Neural cell (in vitro differentiated cells): ENCODE measurements around the gene KRTAP5-8. TPM values are rescaled to one million over a fixed set of nuclear protein-coding genes. Genes with fewer than 3 reads are reported as not detected.

ENCODE experiments used
- H2AFZ ChIP-seq: fragments of 200-600, 300-800 bp; sonication (generic), shearing (Covaris generic); 2 replicates; pipeline ENCODE4 v1.6.0; 2014; ENCODE audit warnings: low read depth, mild to moderate bottlenecking, antibody characterized with exemption, low read length, moderate library complexity
- H3F3A ChIP-seq: fragments of 200-600 bp; shearing (Covaris generic); 2 replicates; pipeline ENCODE4 v1.6.1; 2016; ENCODE audit warnings: mild to moderate bottlenecking, moderate library complexity, mixed read lengths, antibody characterized with exemption, low read length; ENCODE audit not compliant: insufficient read depth, poor library complexity, severe bottlenecking
- H3K27ac ChIP-seq: fragments of 200-600, 300-800 bp; sonication (generic), shearing (Covaris generic); 2 replicates; pipeline ENCODE4 v1.5.1; 2014; ENCODE audit warnings: mild to moderate bottlenecking, low read length, moderate library complexity
- H3K27me3 ChIP-seq: fragments of 300-800, 200-600 bp; sonication (generic), shearing (Covaris generic); 2 replicates; pipeline ENCODE4 v1.6.0; 2014; ENCODE audit warnings: mild to moderate bottlenecking, low read depth, low read length, moderate library complexity; ENCODE audit not compliant: insufficient read depth
- H3K36me3 ChIP-seq: fragments of 300-800, 200-600 bp; sonication (generic), shearing (Covaris generic); 2 replicates; pipeline ENCODE4 v1.5.1; 2014; ENCODE audit warnings: mild to moderate bottlenecking, antibody characterized with exemption, low read length, moderate library complexity; ENCODE audit not compliant: insufficient read depth
- H3K4me2 ChIP-seq: fragments of 300-800, 200-600 bp; sonication (generic), shearing (Covaris generic); 2 replicates; pipeline ENCODE4 v1.6.0; 2014; ENCODE audit warnings: mild to moderate bottlenecking, low read length
- H3K4me3 ChIP-seq: fragments of 300-800, 200-600 bp; sonication (generic), shearing (Covaris generic); 2 replicates; pipeline ENCODE4 v1.5.1; 2014; ENCODE audit warnings: mild to moderate bottlenecking, low read length, moderate library complexity
- H3K79me2 ChIP-seq: fragments of 200-600 bp; shearing (Covaris generic); replicated peaks from 2 replicates; pipeline ENCODE4 v1.6.0; 2014; ENCODE audit warnings: mild to moderate bottlenecking, low read length, moderate library complexity; ENCODE audit not compliant: insufficient read depth
- H3K9ac ChIP-seq: fragments of 300-800, 200-600 bp; sonication (generic), shearing (Covaris generic); 2 replicates; pipeline ENCODE4 v1.6.1; 2016; ENCODE audit warnings: mild to moderate bottlenecking, low read length, mixed read lengths
- H3K9me2 ChIP-seq: fragments of 200-600 bp; shearing (Covaris generic); 2 replicates; pipeline ENCODE4 v1.6.1; 2016; ENCODE audit warnings: mild to moderate bottlenecking, low read length, mixed read lengths; ENCODE audit not compliant: insufficient read depth
- H3K9me3 ChIP-seq: fragments of 200-600, 300-800 bp; sonication (generic), shearing (Covaris generic); 2 replicates; pipeline ENCODE4 v1.6.1; 2016; ENCODE audit warnings: mild to moderate bottlenecking, mixed run types, low read length, moderate library complexity, mixed read lengths
- H4K20me1 ChIP-seq: fragments of 200-600 bp; shearing (Covaris generic); 2 replicates; pipeline ENCODE4 v1.6.1; 2016; ENCODE audit warnings: mild to moderate bottlenecking, mixed run types; ENCODE audit not compliant: insufficient read depth
- EP300 ChIP-seq: fragments of 450-650 bp; conservative IDR thresholded peaks from 2 replicates; pipeline ENCODE4 v1.6.1; 2014; ENCODE audit warnings: antibody characterized with exemption, mild to moderate bottlenecking, moderate library complexity; ENCODE audit not compliant: poor library complexity, severe bottlenecking
- EZH2 ChIP-seq: fragments of 200-600, 300-800 bp; shearing (Covaris generic), sonication (generic); IDR thresholded peaks from 2 replicates; pipeline ENCODE4 v1.6.1; 2014; ENCODE audit warnings: antibody characterized with exemption, low read length, borderline replicate concordance, mild to moderate bottlenecking; ENCODE audit not compliant: insufficient read depth, poor library complexity, severe bottlenecking
- MXI1 ChIP-seq: fragments of 450-650 bp; conservative IDR thresholded peaks from 2 replicates; pipeline ENCODE4 v1.6.1; 2014; ENCODE audit warnings: antibody characterized with exemption, mild to moderate bottlenecking; ENCODE audit not compliant: poor library complexity, severe bottlenecking
- POLR2AphosphoS5 ChIP-seq: IDR thresholded peaks from 2 replicates; pipeline ENCODE4 v1.6.1; 2012
- RAD21 ChIP-seq: fragments of 450-650 bp; conservative IDR thresholded peaks from 2 replicates; pipeline ENCODE4 v1.6.1; 2014; ENCODE audit warnings: antibody characterized with exemption, mild to moderate bottlenecking, moderate library complexity
- REST ChIP-seq: IDR thresholded peaks from 2 replicates; pipeline ENCODE4 v1.6.1; 2012; ENCODE audit warnings: borderline replicate concordance
- SMC3 ChIP-seq: fragments of 450-650 bp; conservative IDR thresholded peaks from 2 replicates; pipeline ENCODE4 v1.6.1; 2014; ENCODE audit warnings: antibody characterized with exemption, mild to moderate bottlenecking, moderate library complexity; ENCODE audit not compliant: poor library complexity
- TAF1 ChIP-seq: IDR thresholded peaks from 2 replicates; pipeline ENCODE4 v1.6.1; 2012; ENCODE audit warnings: low read depth
- polyA plus RNA-seq: library from polyadenylated mRNA; depleted of rRNA; stranded (reverse); fragments of >200 nt; gene quantifications from 2 replicates; pipeline ENCODE4 v1.2.3, GENCODE V29; 2014
- TF ChIP-seq, protein P1 (sequence below): fragments of 450-650 bp; IDR thresholded peaks from 2 replicates; pipeline ENCODE4 v1.5.1; 2014; ENCODE audit warnings: antibody characterized with exemption, mild to moderate bottlenecking, moderate library complexity; ENCODE audit not compliant: poor library complexity, severe bottlenecking

The KRTAP5-8 gene
- polyA plus RNA-seq, 1 donor from 2014 or later = not detected

DNA sequence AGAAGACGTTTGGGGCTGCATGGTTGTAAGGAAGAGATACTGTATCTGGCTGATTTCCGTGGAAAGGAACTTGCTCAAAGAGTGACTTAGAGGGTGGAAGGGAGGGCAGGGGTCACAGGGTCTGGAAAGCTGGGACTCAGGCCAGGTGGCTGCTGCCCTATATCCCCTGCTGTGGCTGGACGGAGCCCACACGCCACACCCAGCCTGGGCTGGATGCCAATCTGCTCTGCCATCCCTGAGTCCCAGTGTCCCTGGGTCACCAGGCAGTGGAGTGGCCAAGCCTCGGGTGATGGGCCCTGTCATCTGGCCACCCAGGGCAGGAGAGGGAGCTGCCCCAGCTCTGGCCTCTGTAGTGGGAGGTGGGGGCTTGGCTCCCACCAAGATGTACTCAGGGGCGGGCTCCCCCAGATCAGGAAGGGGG, 37.2 kb upstream of the KRTAP5-8 start:
- H3K36me3 ChIP-seq = no peaks in the 10 kb centered on the region
- no peaks in the 10 kb centered on the region for H3K9me2 ChIP-seq

DNA sequence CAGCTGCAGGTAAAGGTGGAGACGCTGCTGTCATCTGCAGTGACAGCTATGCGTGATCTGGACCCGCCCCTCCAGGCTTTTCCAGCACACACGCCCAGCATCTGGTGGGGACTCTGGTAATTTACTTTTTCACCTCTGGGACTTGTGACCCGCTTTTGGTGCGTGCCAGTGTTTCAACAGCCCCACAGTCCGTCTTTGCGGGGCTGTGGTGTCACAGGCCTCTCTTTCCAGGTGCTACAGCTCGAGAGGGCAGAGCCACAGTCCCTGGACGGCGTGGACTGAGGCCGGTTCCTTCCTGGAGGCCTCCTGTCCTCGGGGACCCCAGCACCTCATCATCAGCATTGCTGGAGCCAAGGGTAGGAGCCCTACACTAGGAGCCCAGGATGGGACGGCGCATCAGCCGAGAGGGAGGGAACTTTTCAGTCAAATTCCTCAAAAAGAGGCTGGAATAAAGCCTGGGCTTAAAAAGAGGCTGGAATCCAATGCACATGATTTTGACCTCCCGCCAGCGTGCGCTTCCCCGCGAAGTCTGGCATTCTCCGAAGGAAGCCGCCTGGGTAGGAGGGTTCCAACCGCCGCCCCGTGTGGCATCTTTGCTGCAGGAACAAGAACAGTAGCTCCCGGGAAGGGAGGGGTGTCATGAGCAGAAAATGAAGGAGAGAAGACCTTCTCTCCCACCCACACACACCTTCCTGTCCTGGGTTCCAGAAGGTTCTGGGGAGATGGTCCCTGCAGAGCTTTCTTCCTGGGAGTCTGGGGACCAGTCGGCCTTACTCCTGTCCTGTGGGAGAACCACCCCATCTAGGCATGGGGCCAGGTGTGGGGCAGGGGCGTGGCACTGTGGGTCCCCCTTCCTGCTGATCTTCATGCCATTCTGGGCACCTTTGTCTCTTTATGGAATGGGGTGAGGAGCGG, 36.5 kb upstream of the KRTAP5-8 start:
- no peak overlapping the region for H3K4me2 ChIP-seq
- H3K27ac ChIP-seq = no peak overlapping the region
- no peak overlapping the region for H3K9ac ChIP-seq
- no peaks in the 10 kb centered on the region for H3K36me3 ChIP-seq
- TF ChIP-seq POLR2AphosphoS5 (no peak), EP300 (no peak)
- H3F3A ChIP-seq = no peaks in the 10 kb centered on the region
- no peaks in the 10 kb centered on the region for H3K9me3 ChIP-seq
- no peaks in the 10 kb centered on the region for H4K20me1 ChIP-seq
- H3K79me2 ChIP-seq = no peaks in the 10 kb centered on the region
- no peaks in the 10 kb centered on the region for H3K27me3 ChIP-seq
- no peaks in the 10 kb centered on the region for H3K9me2 ChIP-seq
- no peak overlapping the region for H3K4me3 ChIP-seq
- H2AFZ ChIP-seq = no peak overlapping the region

More for the DNA sequence above, 37.2 kb upstream of the KRTAP5-8 start:
- Histone ChIP-seq H4K20me1 (no peaks in the 10 kb centered on the region), H3K79me2 (no peaks in the 10 kb centered on the region), H3K4me3 (no peak overlapping the region), H3F3A (no peaks in the 10 kb centered on the region), H3K4me2 (no peak overlapping the region), H3K27ac (no peak overlapping the region), H3K9ac (no peak overlapping the region), H2AFZ (no peak overlapping the region), H3K9me3 (no peaks in the 10 kb centered on the region), H3K27me3 (no peaks in the 10 kb centered on the region)
- TF ChIP-seq, protein P1, sequence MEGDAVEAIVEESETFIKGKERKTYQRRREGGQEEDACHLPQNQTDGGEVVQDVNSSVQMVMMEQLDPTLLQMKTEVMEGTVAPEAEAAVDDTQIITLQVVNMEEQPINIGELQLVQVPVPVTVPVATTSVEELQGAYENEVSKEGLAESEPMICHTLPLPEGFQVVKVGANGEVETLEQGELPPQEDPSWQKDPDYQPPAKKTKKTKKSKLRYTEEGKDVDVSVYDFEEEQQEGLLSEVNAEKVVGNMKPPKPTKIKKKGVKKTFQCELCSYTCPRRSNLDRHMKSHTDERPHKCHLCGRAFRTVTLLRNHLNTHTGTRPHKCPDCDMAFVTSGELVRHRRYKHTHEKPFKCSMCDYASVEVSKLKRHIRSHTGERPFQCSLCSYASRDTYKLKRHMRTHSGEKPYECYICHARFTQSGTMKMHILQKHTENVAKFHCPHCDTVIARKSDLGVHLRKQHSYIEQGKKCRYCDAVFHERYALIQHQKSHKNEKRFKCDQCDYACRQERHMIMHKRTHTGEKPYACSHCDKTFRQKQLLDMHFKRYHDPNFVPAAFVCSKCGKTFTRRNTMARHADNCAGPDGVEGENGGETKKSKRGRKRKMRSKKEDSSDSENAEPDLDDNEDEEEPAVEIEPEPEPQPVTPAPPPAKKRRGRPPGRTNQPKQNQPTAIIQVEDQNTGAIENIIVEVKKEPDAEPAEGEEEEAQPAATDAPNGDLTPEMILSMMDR = no peak
- TF ChIP-seq EP300 = no peak
- TF ChIP-seq POLR2AphosphoS5 = no peak
- no peak for TF ChIP-seq MXI1
- TF ChIP-seq TAF1 = no peak
- no peak for TF ChIP-seq RAD21
- TF ChIP-seq REST = no peak
- TF ChIP-seq EZH2 = no peak
- no peak for TF ChIP-seq SMC3
